ENCODE data around the gene EXOSC10. TPM values are rescaled to one million over a fixed set of nuclear protein-coding genes. Genes with fewer than 3 reads are reported as not detected.

Gene EXOSC10
- total and polyA plus RNA-seq, 2 experiments from 2014 or later, result 52.3 to 69.3 TPM

GRCh38 chr1:11028018-11028417 lies 71.7 kb downstream of the EXOSC10 start:
- no peak overlapping the region for H3K27ac ChIP-seq
- H3K9me3 ChIP-seq (ENCODE audit: low read depth), result no peaks in the 10 kb centered on the region
- H3K4me3 ChIP-seq, result no peak overlapping the region
- no peak for TF ChIP-seq CTCF (IDR thresholded peaks at IDR 0.05; ENCODE audit: low read depth, low read length)
- no peaks in the 10 kb centered on the region for H3K4me1 ChIP-seq (ENCODE audit: low read depth)
- no peaks in the 10 kb centered on the region for H3K27me3 ChIP-seq
- DNase-seq (ENCODE audit: low read depth in 1 of 2, low spot score in 1 of 2), result no peak
- peaks cover 42% of the 10 kb centered on the region for H3K36me3 ChIP-seq

- peak overlapping the region; percentile 10 for H3K27ac ChIP-seq
- no peaks in the 10 kb centered on the region for H3K27me3 ChIP-seq
- TF ChIP-seq CTCF (IDR thresholded peaks at IDR 0.05; ENCODE audit: low read depth, low read length), result no peak
- no peak overlapping the region for H3K4me3 ChIP-seq
- no peaks in the 10 kb centered on the region for H3K4me1 ChIP-seq (ENCODE audit: low read depth)
- no peaks in the 10 kb centered on the region for H3K9me3 ChIP-seq (ENCODE audit: low read depth)
- no peak for DNase-seq (ENCODE audit: low read depth in 1 of 2, low spot score in 1 of 2)
- peaks cover 49% of the 10 kb centered on the region for H3K36me3 ChIP-seq
Measured at GRCh38 chr1:11027316-11027715, 72.4 kb downstream of the EXOSC10 start.

- Histone ChIP-seq H3K9me3 (ENCODE audit: low read depth) (no peaks in the 10 kb centered on the region), H3K27ac (peak overlapping the region; percentile 30)
Measured at GRCh38 chr1:11026903-11027302, 72.8 kb downstream of the EXOSC10 start.

GRCh38 chr1:11026052-11026451 lies 73.6 kb downstream of the EXOSC10 start:
- no peak for TF ChIP-seq CTCF (IDR thresholded peaks at IDR 0.05; ENCODE audit: low read depth, low read length)

More at GRCh38 chr1:11026903-11027302, 72.8 kb downstream of the EXOSC10 start:
- Histone ChIP-seq H3K4me3 (no peak overlapping the region), H3K4me1 (ENCODE audit: low read depth) (no peaks in the 10 kb centered on the region), H3K27me3 (no peaks in the 10 kb centered on the region), H3K36me3 (peaks cover 53% of the 10 kb centered on the region)
- no peak for DNase-seq (ENCODE audit: low read depth in 1 of 2, low spot score in 1 of 2)
- TF ChIP-seq CTCF (IDR thresholded peaks at IDR 0.05; ENCODE audit: low read depth, low read length), result no peak

GRCh38 chr1:11025618-11026017 lies 74.1 kb downstream of the EXOSC10 start:
- Histone ChIP-seq H3K4me3 (no peak overlapping the region), H3K27ac (peak overlapping the region; percentile 38), H3K4me1 (ENCODE audit: low read depth) (no peaks in the 10 kb centered on the region), H3K36me3 (peaks cover 66% of the 10 kb centered on the region), H3K9me3 (ENCODE audit: low read depth) (no peaks in the 10 kb centered on the region), H3K27me3 (no peaks in the 10 kb centered on the region)
- no peak for DNase-seq (ENCODE audit: low read depth in 1 of 2, low spot score in 1 of 2)
- no peak for TF ChIP-seq CTCF (IDR thresholded peaks at IDR 0.05; ENCODE audit: low read depth, low read length)

More at GRCh38 chr1:11026052-11026451, 73.6 kb downstream of the EXOSC10 start:
- Histone ChIP-seq H3K4me1 (ENCODE audit: low read depth) (no peaks in the 10 kb centered on the region), H3K36me3 (peaks cover 62% of the 10 kb centered on the region), H3K4me3 (no peak overlapping the region), H3K27ac (peak overlapping the region; percentile 38), H3K9me3 (ENCODE audit: low read depth) (no peaks in the 10 kb centered on the region), H3K27me3 (no peaks in the 10 kb centered on the region)
- no peak for DNase-seq (ENCODE audit: low read depth in 1 of 2, low spot score in 1 of 2)

GRCh38 chr1:11024874-11025203 lies 74.8 kb downstream of the EXOSC10 start:
- no peak overlapping the region for H3K27ac ChIP-seq
- no peak for DNase-seq (ENCODE audit: low read depth in 1 of 2, low spot score in 1 of 2)
- no peaks in the 10 kb centered on the region for H3K4me1 ChIP-seq (ENCODE audit: low read depth)
- H3K4me3 ChIP-seq, result no peak overlapping the region
- peaks cover 74% of the 10 kb centered on the region for H3K36me3 ChIP-seq
- H3K9me3 ChIP-seq (ENCODE audit: low read depth), result no peaks in the 10 kb centered on the region
- no peaks in the 10 kb centered on the region for H3K27me3 ChIP-seq
- no peak for TF ChIP-seq CTCF (IDR thresholded peaks at IDR 0.05; ENCODE audit: low read depth, low read length)
